ENCODE data around the gene ASAP2.

The ASAP2 gene

DNA sequence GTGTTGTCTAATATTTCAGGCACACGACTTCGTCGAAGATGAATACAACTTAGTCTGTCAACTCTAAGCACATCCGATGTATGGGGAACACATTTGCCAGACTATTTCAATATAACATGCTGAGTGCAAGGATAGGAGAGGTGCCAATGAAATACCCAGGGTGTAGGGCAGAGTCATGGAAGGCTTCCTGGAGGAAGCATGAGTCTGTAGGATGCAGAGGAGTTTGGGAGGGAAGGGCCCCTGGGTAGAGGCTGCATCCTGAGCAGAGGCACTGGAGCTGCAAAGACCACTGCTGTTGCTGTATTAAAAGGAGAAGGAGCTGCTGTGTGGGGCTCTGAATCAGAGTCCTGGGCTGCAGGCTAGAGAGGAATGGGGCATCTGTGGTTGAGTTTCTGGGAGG, 89.9 kb downstream of the ASAP2 start:
- TF ChIP-seq, protein P1, sequence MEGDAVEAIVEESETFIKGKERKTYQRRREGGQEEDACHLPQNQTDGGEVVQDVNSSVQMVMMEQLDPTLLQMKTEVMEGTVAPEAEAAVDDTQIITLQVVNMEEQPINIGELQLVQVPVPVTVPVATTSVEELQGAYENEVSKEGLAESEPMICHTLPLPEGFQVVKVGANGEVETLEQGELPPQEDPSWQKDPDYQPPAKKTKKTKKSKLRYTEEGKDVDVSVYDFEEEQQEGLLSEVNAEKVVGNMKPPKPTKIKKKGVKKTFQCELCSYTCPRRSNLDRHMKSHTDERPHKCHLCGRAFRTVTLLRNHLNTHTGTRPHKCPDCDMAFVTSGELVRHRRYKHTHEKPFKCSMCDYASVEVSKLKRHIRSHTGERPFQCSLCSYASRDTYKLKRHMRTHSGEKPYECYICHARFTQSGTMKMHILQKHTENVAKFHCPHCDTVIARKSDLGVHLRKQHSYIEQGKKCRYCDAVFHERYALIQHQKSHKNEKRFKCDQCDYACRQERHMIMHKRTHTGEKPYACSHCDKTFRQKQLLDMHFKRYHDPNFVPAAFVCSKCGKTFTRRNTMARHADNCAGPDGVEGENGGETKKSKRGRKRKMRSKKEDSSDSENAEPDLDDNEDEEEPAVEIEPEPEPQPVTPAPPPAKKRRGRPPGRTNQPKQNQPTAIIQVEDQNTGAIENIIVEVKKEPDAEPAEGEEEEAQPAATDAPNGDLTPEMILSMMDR (IDR thresholded peaks at IDR 0.05; ENCODE audit: borderline replicate concordance, insufficient read depth, low read depth, low read length), result no peak
- no peak overlapping the region for H3K4me3 ChIP-seq (ENCODE audit: low read depth, low read length)

DNA sequence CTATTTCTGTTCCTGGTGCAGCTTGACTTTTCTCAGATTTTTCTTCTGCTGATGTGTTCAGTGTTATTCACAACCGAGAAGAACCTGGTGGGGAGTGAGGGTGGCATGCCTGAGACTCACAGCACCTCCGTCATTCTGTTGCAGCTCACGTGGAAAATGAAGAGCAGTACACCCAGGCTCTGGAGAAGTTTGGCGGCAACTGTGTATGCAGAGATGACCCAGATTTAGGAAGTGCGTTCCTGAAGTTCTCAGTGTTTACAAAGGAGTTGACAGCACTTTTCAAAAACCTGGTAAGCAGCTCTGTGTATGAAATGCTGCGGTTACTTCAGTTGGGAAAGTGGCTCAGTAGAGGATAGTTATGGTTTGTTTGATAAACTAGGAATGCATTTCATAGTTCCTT, 90.5 kb downstream of the ASAP2 start:
- H3K4me3 ChIP-seq (ENCODE audit: low read depth, low read length), result no peak overlapping the region
- TF ChIP-seq, protein P1 (IDR thresholded peaks at IDR 0.05; ENCODE audit: borderline replicate concordance, insufficient read depth, low read depth, low read length), result no peak

DNA sequence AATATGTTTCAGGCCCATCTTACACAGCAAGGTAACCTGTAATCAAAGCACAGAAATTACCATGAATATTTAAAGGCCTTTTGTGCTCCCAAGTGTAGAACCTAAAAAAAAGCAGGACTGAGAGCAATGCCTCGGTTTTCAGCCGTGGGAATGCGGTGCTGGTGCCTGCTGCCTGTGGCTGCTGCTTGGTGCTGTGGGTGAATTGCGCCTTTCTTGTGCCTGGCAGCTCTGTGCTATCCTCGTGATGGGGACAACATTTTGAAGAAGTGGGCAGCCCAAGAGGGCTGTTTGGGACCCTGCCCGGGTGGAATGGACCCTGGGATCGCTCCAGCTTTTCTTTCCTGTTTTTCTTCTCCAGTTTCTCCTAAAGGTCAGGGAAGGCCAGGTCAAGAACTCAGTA, 91.2 kb downstream of the ASAP2 start:
- TF ChIP-seq, protein P1 (IDR thresholded peaks at IDR 0.05; ENCODE audit: borderline replicate concordance, insufficient read depth, low read depth, low read length), result no peak
- no peak overlapping the region for H3K4me3 ChIP-seq (ENCODE audit: low read depth, low read length)

DNA sequence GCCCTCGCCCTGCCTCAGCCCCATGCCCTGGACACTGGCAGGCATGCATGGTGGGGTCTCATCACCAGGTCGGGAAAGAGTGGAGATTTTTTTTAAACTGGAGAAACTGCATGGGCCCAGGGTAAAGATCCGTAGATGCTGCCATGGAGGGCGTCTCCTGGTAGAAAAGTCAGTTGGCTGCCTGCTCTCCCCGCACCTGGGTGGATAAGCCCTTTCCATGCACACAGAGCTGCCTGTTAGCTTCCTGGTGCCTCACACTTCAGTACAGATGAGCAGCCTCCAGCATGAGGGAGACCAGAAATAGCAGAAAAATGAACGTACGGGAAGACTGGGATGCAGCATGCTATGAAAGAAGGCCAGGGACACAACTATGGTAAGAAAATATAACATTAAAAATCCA, 92.0 kb downstream of the ASAP2 start:
- TF ChIP-seq, protein P1 (IDR thresholded peaks at IDR 0.05; ENCODE audit: borderline replicate concordance, insufficient read depth, low read depth, low read length), result no peak
- H3K4me3 ChIP-seq (ENCODE audit: low read depth, low read length), result no peak overlapping the region

DNA sequence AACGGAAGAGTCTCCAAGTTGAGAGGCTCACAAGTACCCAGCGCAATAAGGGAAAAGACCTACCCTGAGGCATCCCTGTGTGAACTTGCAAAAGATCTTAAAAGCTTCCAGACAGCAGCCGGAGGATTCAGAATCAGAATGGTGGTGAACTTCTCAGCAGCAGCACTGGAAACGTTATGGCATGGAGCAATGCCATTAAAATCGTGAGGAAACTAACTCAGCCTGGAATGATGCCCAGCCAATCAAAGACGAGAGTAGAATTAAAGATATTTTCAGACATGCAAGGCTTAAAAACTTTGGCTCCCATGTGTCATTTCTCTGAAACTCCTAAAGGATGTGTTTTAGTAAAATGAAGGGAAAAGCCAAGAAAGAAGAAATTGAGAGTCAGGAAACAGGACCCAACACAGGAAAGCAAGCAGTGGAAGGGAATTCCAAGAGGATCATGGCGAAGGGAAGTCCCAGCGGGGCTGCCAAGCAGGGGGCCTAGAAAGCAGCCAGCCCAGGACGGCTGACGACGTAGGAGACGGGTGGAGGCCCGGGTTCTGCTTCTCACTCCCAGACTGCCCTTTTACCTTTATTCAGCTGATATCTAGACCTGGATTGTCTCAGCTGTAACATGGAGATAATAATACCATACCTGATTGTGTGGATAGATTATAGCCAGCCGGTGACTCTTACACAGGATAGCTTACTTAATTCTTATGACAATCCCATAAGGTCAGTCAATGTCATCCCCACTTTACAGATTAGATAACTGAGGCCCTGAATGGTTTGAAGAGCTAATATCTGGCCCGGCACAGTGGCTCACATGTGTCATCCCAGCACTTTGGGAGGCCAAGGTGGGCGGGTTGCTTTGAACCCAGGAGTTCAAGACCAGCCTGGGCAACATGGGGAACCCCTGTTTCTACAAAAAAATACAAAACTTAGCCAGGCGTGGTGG, 92.8 kb downstream of the ASAP2 start:
- no peak overlapping the region for H3K4me3 ChIP-seq (ENCODE audit: low read depth, low read length)
- TF ChIP-seq, protein P1 (IDR thresholded peaks at IDR 0.05; ENCODE audit: borderline replicate concordance, insufficient read depth, low read depth, low read length), result no peak

DNA sequence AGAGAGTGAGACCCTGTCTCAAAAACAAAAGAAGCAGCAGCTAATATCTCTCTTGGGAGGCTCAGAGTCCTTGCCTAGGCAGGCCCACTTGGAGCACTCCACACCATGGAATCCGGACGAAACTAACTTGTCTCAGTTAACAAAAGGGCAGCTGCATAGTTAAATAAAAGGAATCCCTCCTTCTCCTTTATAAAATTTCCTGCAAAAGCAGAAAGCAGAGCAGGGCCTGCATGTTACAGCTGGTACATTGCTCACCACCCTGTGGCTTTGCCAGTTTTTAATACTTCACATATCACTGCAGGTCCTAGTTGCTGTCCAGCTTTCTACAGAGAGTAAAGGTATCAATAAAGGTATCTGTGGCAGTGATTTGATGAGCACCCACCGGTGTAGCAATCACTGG, 93.6 kb downstream of the ASAP2 start:
- TF ChIP-seq, protein P1 (IDR thresholded peaks at IDR 0.05; ENCODE audit: borderline replicate concordance, insufficient read depth, low read depth, low read length), result no peak

More for the DNA sequence above, 93.6 kb downstream of the ASAP2 start:
- no peak overlapping the region for H3K4me3 ChIP-seq (ENCODE audit: low read depth, low read length)

Measured in GM12875 (cell line).